Stimulated activated CD8-positive, alpha-beta memory T cell treated with anti-CD3 and anti-CD28 coated beads, Interleukin-7, amount 100 ng/mL, for 4 hours (primary cell): ENCODE results near the gene PARD3B.

Source experiments
- DNase-seq, 2 donors: peaks; one replicate each; pipeline ENCODE4 v3.0.0-alpha.2; 2020; ENCODE audit warnings: low read depth in 2 of 2

Gene PARD3B

GRCh38 chr2:205261516-205262020 is 716.3 kb downstream of the PARD3B start:
- DNase-seq = no peak

DNA sequence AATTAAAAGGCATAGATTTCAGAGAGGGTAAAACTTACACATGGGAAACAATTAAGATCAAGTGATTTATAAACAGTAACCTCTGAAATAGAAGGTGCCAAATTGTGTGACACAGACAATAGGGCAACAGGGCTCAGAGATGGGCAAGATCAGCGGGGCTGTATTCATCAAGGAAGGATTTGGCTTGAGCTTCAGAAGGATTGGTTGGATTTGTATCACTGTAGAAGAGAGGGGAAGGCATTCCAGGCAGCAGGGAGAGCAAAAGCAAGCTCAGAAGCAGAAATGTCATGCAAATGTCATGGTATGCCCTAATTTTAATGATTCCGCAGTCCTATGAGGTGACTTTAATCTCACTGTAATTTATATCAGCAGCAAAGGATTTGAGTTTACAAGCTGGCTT is 722.0 kb downstream of the PARD3B start:
- no peak for DNase-seq

GRCh38 chr2:205270689-205271088 is 725.4 kb downstream of the PARD3B start:
- no peak for DNase-seq

DNA sequence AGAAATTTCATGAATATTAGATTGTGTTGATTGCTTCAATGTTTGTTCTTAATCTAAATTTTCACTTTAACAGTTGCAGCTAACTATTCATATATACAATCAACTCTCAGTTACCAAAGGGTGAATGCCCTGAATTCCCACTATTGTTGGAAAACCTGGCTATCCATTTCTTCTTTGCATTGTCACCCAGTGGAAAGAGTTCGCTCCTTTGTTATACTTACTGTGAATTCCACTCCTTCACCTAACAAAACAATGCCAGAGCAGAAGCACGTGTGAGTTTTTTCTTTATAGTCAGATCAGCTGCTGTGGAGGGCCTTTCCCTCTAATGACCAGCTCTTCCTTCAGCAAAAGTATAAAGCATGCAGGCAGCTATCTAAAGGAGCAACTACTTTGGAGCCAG is 727.9 kb downstream of the PARD3B start:
- DNase-seq = no peak

GRCh38 chr2:205273627-205274026 is 728.4 kb downstream of the PARD3B start:
- DNase-seq = no peak

GRCh38 chr2:205274801-205275200 is 729.5 kb downstream of the PARD3B start:
- DNase-seq = no peak

- DNase-seq = no peak
These were observed 731.0 kb downstream of the PARD3B start for GRCh38 chr2:205276116-205276777.

DNA sequence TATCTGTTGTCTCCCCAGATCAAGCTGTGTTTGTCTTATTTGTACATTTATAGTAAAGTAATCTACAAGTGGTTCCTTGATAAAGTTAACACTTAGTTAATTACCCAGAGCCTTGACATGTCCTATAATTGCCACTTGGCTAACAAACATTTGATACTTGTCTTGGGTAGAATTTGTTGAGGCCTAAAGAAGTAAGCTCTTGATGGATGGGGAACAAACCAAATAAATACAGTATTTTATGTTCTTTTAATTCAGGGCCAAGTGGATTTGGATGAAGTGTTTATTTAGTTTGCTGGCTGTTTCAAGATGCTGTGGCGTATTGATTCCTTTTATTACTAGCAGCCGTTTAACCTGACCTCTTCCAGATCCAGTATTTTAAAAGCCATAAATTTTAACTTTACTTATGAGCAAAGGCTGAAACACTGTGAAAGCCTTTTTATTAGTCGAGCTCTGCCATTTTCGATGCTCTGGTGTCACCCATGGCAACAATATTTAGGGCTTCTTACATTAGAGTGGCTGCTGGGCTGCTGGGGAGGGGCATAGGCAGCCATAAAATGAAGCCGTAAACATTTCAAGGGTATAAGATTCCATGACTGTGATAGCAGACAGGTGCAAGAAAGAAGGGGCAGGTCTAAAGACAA is 735.4 kb downstream of the PARD3B start:
- DNase-seq = no peak

DNA sequence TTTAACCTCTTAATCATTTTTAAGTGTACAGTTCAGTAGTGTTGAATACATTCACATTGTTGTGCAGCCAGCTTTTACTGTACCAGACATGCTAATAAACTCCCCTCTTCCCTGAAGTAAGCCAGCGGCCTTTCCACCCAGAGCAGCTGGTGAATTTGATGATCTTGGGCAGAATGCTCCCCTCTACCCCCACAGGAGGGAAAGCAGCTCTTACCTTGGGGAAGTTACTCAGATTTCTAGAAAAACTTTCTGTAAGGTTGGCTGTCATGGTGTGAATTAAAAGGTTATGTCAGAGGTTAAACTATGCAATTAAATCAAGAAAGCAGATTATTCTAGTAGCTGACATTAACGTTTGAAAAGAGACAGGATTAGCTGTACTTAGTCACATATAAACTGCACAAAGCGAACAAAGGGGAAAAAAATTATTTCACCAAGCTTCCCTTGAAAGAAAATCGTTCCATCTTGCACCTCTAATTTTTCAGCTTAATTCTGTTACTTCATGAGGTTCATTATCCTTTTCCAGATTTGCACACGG is 738.5 kb downstream of the PARD3B start:
- no peak for DNase-seq

- DNase-seq = no peak
These were observed 739.1 kb downstream of the PARD3B start for GRCh38 chr2:205284334-205284733.

- no peak for DNase-seq
These were observed 742.0 kb downstream of the PARD3B start for GRCh38 chr2:205287316-205287715.

- DNase-seq = no peak
These were observed 743.4 kb downstream of the PARD3B start for GRCh38 chr2:205288686-205289085.

DNA sequence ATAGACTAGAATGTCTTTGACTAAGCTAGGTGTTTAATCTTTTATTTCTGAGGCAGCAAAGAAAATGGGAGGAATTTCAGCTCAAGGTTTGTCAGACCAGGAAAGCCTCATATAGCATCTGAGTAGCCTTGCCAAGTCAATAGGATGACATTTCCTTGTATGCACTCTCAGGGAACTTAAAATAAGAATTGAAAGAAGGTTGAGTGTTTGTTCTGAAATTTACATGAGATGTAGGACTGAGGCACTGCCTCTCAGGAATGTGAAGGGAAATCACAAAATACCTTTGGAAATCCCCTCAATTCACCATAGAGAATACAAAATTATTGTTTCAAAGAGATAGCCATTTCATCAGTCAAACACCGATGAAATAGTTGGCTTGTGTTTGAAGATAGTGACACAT is 745.0 kb downstream of the PARD3B start:
- DNase-seq = no peak

DNA sequence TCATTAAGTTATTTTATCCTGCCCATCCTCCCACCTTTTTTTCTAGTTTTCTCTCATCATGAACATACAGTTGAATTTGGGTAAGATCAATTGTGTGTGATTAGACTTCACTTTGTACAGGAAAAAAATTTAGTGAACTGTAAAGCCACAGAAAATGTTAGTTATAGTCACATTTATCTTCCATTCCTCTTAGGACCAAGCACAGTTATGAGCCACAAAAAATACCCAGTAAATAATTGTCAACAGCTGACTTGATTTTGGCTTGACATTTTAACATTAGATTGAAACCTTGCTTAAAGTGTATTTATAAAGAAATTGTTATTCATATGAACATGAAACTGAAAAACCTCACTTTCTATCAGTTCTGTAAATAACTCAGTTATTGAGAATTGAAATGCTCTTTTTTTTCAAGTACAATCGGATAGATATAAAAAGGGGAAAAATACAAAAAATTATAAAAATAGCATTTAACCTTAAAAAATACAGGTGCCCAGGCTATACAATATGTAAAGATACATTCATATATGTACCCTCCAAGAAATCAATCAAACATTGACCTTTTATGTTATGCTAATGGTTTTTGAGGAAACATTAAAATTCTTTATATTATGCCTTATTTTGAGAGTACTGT is 747.5 kb downstream of the PARD3B start:
- DNase-seq = no peak

DNA sequence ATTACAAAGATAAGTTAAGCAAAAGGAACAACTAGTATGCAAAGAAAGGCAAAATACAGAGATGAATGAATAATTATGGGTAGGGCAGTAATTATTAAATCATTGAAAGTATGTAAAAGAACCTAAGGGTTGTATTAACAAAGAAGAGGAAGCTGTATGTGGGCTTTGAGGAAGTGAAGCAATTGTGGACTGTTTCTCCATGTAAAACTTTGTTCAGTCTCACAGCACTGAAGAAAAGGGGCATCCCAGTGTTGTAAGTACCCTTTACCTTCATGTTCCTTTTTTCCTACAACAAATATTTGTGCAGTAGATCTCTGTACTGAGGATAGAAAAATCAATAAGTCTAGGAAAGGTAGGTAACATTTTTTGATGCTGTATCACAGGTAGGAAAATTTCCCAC is 748.3 kb downstream of the PARD3B start:
- no peak for DNase-seq

- DNase-seq = no peak
These were observed 751.7 kb downstream of the PARD3B start for GRCh38 chr2:205296959-205297358.

DNA sequence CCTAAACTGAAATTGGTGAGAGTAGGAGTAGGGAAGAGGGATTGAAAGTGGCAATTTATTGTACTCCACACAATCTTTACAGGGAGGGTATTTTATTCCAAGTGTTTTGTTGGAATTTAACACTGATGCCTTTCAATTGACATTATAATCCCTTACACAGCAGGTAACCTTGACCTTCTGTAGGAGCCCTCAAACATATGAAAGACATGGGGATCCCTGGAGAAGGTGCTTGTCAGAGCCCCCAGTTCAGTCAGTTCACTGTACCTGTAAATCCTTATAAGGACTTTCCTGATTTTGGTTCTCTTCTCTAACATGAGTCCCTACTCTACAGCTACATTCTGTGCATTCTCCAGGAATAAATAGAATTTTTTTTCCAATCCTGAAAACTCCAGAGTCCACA is 752.1 kb downstream of the PARD3B start:
- DNase-seq = no peak

DNA sequence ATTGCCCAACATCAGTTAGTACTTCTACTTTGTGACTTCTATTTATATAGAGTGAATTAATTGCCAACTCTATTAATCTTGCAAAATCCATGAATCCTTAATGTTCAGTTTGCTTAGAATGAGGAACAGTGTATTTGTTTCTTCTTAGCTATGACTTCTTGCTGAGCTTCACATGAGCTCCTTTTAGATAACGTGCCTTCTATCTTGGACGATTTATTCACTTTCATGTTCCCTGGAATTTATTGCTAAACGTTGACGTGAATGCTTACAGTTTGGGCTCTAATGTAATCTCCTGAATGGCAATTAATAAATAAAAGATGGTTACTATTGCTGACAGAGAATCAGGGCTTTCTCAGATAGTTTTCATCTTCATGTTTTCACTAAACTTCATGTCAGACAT is 752.6 kb downstream of the PARD3B start:
- no peak for DNase-seq

- no peak for DNase-seq
These were observed 765.9 kb downstream of the PARD3B start for GRCh38 chr2:205311201-205311600.

DNA sequence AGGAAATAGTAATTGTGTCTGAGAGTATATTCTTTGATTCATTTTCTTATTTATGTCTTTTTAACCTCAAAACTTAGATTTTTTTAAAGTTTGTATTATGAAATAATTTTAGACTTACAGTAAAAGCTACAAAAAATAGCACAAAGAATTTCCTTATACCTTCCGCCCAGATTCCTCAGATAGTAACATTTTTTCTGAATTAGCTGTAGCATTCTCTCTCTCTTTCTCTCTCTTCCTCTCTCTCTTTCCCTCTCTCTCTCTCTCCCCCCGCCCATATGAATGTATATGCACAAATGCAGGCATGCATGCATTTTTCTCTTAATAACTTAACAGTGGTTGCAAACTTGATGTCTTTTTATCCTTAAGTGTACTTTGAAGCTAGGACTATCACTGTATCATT is 776.0 kb downstream of the PARD3B start:
- no peak for DNase-seq

DNA sequence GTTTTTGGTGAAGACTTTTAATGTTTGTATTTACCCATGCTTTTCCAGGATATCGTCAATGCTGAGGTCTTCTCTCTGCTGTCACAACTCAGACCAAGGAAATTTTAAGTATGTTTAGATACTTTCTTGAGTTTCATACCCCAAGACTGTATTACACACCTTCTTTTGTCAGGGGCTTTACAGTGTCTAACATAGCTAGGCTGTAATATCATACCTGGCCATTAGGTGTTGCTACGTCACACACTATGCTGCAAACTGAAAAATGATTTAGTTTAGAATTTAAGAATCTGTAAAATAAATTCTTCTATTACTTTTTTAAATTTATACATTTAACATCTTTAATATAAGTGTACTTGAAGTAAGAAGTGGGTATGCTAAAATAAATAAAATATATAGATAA is 778.7 kb downstream of the PARD3B start:
- DNase-seq = no peak

DNA sequence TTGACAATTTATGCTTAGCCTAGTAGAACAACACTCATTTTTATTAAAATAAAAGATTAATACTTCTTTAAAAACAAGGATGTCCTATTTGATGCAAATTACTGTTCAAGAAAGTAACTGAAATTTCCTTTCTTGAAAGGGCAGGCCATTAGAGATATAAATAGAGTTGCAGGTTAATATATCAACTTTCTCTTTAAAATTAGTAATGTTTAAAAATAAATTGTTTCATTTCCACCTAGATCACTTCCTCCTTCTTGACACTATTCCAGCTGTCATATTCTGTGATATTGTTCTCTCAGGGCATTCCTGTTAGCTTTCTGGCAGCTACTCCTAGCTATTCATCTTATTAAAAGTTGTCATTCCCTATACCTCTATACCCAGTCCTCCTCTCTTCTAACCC is 779.1 kb downstream of the PARD3B start:
- no peak for DNase-seq

GRCh38 chr2:205333351-205333750 is 788.1 kb downstream of the PARD3B start:
- no peak for DNase-seq
